ENCODE data around the gene FBXO31. TPM values are rescaled to one million over a fixed set of nuclear protein-coding genes. Genes with fewer than 3 reads are reported as not detected.
A peak's percentile ranks its signal among the peaks of the same experiment; 100 is the strongest.

FBXO31 gene
- total and polyA plus RNA-seq, 2 of the 13 experiments (the other 11 are each of a cell fraction or from before 2014, with no cell fraction given): 92.4 to 101 TPM

DNA sequence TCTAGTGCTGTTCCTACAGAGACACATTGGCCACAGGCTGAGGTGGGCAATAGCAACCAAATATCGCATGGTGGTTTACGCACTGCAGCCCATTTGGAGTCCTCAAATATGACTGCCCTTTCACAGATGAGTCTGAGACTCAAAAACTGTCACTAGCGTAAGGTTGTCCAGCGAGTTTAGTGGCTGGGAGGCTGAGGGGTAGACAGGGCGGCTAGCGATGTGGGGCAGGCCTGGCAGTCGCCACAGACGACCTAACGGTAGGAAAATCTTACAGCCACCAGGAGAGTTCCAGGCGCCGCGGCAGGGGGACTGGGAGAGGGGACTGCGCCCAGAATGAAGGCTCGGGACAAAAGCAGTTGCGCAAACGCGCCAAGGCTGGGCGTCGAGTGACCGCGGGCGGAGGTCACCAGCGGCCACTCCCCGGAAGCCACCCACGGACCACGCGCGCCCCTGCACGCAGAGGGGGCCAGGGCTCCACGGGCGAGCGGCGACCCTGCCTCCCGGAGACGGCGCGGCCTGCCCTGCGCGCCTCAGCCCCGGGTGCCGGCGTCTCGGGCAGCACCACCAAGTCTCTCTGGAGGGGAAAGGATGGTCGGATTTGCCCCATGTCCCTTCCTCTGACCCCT, 7.9 kb upstream of the FBXO31 start (continued):
- TF ChIP-seq ZNF121 (CRISPR knock-in tag; IDR thresholded peaks at IDR 0.05) (peak; percentile 54; the same call in 1 of the 2 replicates), HIC2 (CRISPR knock-in tag; IDR thresholded peaks at IDR 0.05; ENCODE audit: low read depth) (peak; percentile 29; the same call in 1 of the 2 replicates), NR2C2 (CRISPR knock-in tag; IDR thresholded peaks at IDR 0.05; ENCODE audit: borderline replicate concordance) (peak; percentile 72; the same call in 1 of the 2 replicates), KDM6A (CRISPR knock-in tag; IDR thresholded peaks at IDR 0.05; ENCODE audit: low read depth) (0 out of 2 replicates have a peak, but pooled peaks have one; percentile 4), ZNF329 (CRISPR knock-in tag; IDR thresholded peaks at IDR 0.05; ENCODE audit: low read depth) (no peak), NR1H2 (CRISPR knock-in tag; IDR thresholded peaks at IDR 0.05; ENCODE audit: borderline replicate concordance, low read depth) (peak; percentile 85), ZNF777 (CRISPR knock-in tag; IDR thresholded peaks at IDR 0.05) (0 out of 2 replicates have a peak, but pooled peaks have one; percentile 16), KDM5B (CRISPR knock-in tag; IDR thresholded peaks at IDR 0.05; ENCODE audit: borderline replicate concordance) (peak; percentile 97; the same call in 1 of the 2 replicates), ZBTB21 (CRISPR knock-in tag; IDR thresholded peaks at IDR 0.05) (0 out of 2 replicates have a peak, but pooled peaks have one; percentile 5), TAF1 (CRISPR knock-in tag; IDR thresholded peaks at IDR 0.05) (no peak), NR0B2 (CRISPR knock-in tag; IDR thresholded peaks at IDR 0.05) (peak; percentile 65; the same call in 1 of the 2 replicates), GPBP1L1 (CRISPR knock-in tag; IDR thresholded peaks at IDR 0.05) (no peak), ZNF768 (CRISPR knock-in tag; IDR thresholded peaks at IDR 0.05) (no peak), ZFYVE20 (CRISPR knock-in tag; IDR thresholded peaks at IDR 0.05; ENCODE audit: borderline replicate concordance, low read depth) (0 out of 2 replicates have a peak, but pooled peaks have one; percentile 26), MYNN (CRISPR knock-in tag; IDR thresholded peaks at IDR 0.05; ENCODE audit: low read depth) (peak; percentile 28; the same call in 1 of the 2 replicates)
- TF ChIP-seq, protein P1, sequence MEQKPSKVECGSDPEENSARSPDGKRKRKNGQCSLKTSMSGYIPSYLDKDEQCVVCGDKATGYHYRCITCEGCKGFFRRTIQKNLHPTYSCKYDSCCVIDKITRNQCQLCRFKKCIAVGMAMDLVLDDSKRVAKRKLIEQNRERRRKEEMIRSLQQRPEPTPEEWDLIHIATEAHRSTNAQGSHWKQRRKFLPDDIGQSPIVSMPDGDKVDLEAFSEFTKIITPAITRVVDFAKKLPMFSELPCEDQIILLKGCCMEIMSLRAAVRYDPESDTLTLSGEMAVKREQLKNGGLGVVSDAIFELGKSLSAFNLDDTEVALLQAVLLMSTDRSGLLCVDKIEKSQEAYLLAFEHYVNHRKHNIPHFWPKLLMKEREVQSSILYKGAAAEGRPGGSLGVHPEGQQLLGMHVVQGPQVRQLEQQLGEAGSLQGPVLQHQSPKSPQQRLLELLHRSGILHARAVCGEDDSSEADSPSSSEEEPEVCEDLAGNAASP (CRISPR knock-in tag; IDR thresholded peaks at IDR 0.05; ENCODE audit: borderline replicate concordance): peak; percentile 76
- TF ChIP-seq, protein P2, sequence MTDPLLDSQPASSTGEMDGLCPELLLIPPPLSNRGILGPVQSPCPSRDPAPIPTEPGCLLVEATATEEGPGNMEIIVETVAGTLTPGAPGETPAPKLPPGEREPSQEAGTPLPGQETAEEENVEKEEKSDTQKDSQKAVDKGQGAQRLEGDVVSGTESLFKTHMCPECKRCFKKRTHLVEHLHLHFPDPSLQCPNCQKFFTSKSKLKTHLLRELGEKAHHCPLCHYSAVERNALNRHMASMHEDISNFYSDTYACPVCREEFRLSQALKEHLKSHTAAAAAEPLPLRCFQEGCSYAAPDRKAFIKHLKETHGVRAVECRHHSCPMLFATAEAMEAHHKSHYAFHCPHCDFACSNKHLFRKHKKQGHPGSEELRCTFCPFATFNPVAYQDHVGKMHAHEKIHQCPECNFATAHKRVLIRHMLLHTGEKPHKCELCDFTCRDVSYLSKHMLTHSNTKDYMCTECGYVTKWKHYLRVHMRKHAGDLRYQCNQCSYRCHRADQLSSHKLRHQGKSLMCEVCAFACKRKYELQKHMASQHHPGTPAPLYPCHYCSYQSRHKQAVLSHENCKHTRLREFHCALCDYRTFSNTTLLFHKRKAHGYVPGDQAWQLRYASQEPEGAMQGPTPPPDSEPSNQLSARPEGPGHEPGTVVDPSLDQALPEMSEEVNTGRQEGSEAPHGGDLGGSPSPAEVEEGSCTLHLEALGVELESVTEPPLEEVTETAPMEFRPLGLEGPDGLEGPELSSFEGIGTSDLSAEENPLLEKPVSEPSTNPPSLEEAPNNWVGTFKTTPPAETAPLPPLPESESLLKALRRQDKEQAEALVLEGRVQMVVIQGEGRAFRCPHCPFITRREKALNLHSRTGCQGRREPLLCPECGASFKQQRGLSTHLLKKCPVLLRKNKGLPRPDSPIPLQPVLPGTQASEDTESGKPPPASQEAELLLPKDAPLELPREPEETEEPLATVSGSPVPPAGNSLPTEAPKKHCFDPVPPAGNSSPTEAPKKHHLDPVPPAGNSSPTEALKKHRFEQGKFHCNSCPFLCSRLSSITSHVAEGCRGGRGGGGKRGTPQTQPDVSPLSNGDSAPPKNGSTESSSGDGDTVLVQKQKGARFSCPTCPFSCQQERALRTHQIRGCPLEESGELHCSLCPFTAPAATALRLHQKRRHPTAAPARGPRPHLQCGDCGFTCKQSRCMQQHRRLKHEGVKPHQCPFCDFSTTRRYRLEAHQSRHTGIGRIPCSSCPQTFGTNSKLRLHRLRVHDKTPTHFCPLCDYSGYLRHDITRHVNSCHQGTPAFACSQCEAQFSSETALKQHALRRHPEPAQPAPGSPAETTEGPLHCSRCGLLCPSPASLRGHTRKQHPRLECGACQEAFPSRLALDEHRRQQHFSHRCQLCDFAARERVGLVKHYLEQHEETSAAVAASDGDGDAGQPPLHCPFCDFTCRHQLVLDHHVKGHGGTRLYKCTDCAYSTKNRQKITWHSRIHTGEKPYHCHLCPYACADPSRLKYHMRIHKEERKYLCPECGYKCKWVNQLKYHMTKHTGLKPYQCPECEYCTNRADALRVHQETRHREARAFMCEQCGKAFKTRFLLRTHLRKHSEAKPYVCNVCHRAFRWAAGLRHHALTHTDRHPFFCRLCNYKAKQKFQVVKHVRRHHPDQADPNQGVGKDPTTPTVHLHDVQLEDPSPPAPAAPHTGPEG (CRISPR knock-in tag; IDR thresholded peaks at IDR 0.05): peak; percentile 29; the same call in 1 of the 2 replicates

All from HepG2 (cell line).